Activated CD4-positive, alpha-beta T cell treated with anti-CD3 and anti-CD28 coated beads, Interleukin-2, amount 10 ng/mL, durations not matched to agents 24 days and 14 days (primary cell): Measurements from ENCODE around the gene SPATA17. TPM values are rescaled to one million over a fixed set of nuclear protein-coding genes. Genes with fewer than 3 reads are reported as not detected.

Experiments used
- DNase-seq: peaks from one replicate; pipeline ENCODE4 v3.0.0; 2022
- H3K27ac Mint-ChIP-seq: one replicate; pipeline ENCODE4 v1.8.0; 2022; ENCODE audit warnings: mild to moderate bottlenecking, mixed read lengths
- H3K27me3 Mint-ChIP-seq: one replicate; pipeline ENCODE4 v1.8.0; 2022; ENCODE audit warnings: mixed read lengths
- H3K36me3 Mint-ChIP-seq: one replicate; pipeline ENCODE4 v1.8.0; 2022; ENCODE audit warnings: low read depth, mild to moderate bottlenecking, mixed read lengths
- H3K4me1 Mint-ChIP-seq: one replicate; pipeline ENCODE4 v1.8.0; 2021; ENCODE audit warnings: mixed read lengths
- H3K4me3 Mint-ChIP-seq: one replicate; pipeline ENCODE4 v1.8.0; 2022; ENCODE audit warnings: mild to moderate bottlenecking, moderate library complexity, mixed read lengths
- H3K9me3 Mint-ChIP-seq: one replicate; pipeline ENCODE4 v1.8.0; 2021; ENCODE audit warnings: mixed read lengths
- intact Hi-C: fragments of 100-400 bp; cut with micrococcal nuclease; formaldehyde crosslinking; loops from one replicate; pipeline ENCODE4 v1.15.1; 2023
- total RNA-seq: library from RNA; stranded (reverse); gene quantifications from 2 replicates; pipeline ENCODE4 v1.2.3, GENCODE V29; 2022

Gene SPATA17
- total RNA-seq, 1 donor from 2014 or later: not detected

GRCh38 chr1:217846733-217847132 lies 215.6 kb downstream of the SPATA17 start:
- H3K27me3 Mint-ChIP-seq: no peaks in the 10 kb centered on the region
- intact Hi-C loops: no loop called here
- no peak overlapping the region for H3K4me3 Mint-ChIP-seq
- no peaks in the 10 kb centered on the region for H3K4me1 Mint-ChIP-seq
- H3K27ac Mint-ChIP-seq: no peak overlapping the region
- no peak for DNase-seq
- no peaks in the 10 kb centered on the region for H3K9me3 Mint-ChIP-seq
- no peaks in the 10 kb centered on the region for H3K36me3 Mint-ChIP-seq

DNA sequence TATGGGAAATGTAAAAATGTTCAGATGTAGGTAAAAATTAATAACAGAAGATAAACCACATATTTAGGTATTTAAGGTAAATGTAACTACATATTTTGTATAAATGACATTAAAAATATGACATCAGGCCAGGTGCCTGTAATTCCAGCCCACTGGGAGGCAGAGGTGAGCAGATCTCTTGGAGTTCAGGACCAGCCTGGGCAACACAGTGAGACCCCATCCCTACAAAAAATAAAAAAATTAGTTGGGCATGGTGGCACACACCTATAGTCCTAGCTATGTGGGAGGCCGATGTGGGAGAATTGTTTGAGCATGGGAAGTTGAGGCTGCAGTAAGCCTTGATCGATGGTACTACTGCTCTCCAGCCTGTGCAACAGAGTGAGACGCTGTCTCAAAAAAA lies 216.5 kb downstream of the SPATA17 start:
- no peak for DNase-seq
- Mint-ChIP-seq H3K9me3 (no peaks in the 10 kb centered on the region), H3K4me3 (no peak overlapping the region), H3K27ac (no peak overlapping the region), H3K27me3 (no peaks in the 10 kb centered on the region), H3K4me1 (no peaks in the 10 kb centered on the region), H3K36me3 (no peaks in the 10 kb centered on the region)
- intact Hi-C loops: no loop called here

GRCh38 chr1:217856342-217857034 lies 225.3 kb downstream of the SPATA17 start:
- H3K27ac Mint-ChIP-seq: no peak overlapping the region
- no peaks in the 10 kb centered on the region for H3K27me3 Mint-ChIP-seq
- no peak overlapping the region for H3K4me3 Mint-ChIP-seq
- DNase-seq: no peak
- H3K36me3 Mint-ChIP-seq: no peaks in the 10 kb centered on the region
- no peaks in the 10 kb centered on the region for H3K9me3 Mint-ChIP-seq
- intact Hi-C loops: no loop called here
- H3K4me1 Mint-ChIP-seq: no peaks in the 10 kb centered on the region

GRCh38 chr1:217857061-217857460 lies 225.9 kb downstream of the SPATA17 start:
- Mint-ChIP-seq H3K9me3 (no peaks in the 10 kb centered on the region), H3K27me3 (no peaks in the 10 kb centered on the region), H3K27ac (no peak overlapping the region), H3K4me3 (no peak overlapping the region), H3K36me3 (no peaks in the 10 kb centered on the region), H3K4me1 (no peaks in the 10 kb centered on the region)
- no peak for DNase-seq
- intact Hi-C loops: no loop called here

DNA sequence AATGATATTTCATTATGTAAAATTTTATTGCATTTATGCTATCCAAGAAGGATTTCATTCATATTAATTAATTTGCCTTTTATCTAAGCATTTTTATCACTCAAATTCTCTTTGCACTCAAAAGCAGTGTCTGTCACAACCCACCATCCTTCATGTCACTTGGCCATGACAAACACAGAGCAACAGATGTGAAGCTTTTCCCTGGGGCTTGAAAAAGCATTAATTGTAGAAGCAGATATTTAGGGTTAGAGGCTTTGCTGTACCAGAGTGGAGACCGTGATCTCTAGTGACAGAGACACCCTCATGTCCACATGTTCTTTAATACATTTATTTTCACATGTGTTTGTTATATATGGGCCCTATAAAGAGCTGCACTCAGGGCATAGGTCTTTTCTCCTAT lies 230.5 kb downstream of the SPATA17 start:
- no peak for DNase-seq
- Mint-ChIP-seq H3K27ac (no peak overlapping the region), H3K36me3 (no peaks in the 10 kb centered on the region), H3K9me3 (no peaks in the 10 kb centered on the region), H3K4me3 (no peak overlapping the region), H3K4me1 (no peaks in the 10 kb centered on the region), H3K27me3 (no peaks in the 10 kb centered on the region)
- intact Hi-C loops: no loop called here

- no peaks in the 10 kb centered on the region for H3K4me1 Mint-ChIP-seq
- DNase-seq: no peak
- no peaks in the 10 kb centered on the region for H3K36me3 Mint-ChIP-seq
- no peaks in the 10 kb centered on the region for H3K27me3 Mint-ChIP-seq
- H3K9me3 Mint-ChIP-seq: no peaks in the 10 kb centered on the region
- H3K27ac Mint-ChIP-seq: no peak overlapping the region
- intact Hi-C loops: no loop called here
- H3K4me3 Mint-ChIP-seq: no peak overlapping the region
These were observed 236.4 kb downstream of the SPATA17 start for GRCh38 chr1:217867446-217867995.

DNA sequence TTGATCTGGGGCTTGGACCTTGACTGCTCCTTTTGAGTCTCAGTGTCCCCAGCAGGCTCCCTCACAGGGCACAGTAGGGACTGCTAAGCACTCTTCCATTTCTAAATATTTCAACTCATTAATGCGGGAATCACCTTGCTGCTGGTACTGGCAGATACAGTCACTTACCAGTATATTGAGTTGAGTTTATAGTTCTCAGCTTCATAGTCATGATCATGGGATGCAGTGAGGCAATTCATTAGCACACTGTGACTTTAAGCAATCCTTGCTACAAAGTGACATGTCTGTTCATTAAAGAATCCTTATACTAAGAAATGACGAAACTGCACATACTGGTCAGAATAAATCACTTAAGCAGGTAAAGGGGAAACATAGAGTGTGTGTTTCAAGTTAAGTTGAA lies 240.8 kb downstream of the SPATA17 start:
- no peak overlapping the region for H3K4me3 Mint-ChIP-seq
- H3K27me3 Mint-ChIP-seq: no peaks in the 10 kb centered on the region
- intact Hi-C loops: no loop called here
- H3K36me3 Mint-ChIP-seq: no peaks in the 10 kb centered on the region
- no peaks in the 10 kb centered on the region for H3K9me3 Mint-ChIP-seq
- H3K4me1 Mint-ChIP-seq: no peaks in the 10 kb centered on the region
- DNase-seq: no peak
- no peak overlapping the region for H3K27ac Mint-ChIP-seq

- H3K4me1 Mint-ChIP-seq: no peaks in the 10 kb centered on the region
- no peak overlapping the region for H3K27ac Mint-ChIP-seq
- no peaks in the 10 kb centered on the region for H3K9me3 Mint-ChIP-seq
- intact Hi-C loops: no loop called here
- no peaks in the 10 kb centered on the region for H3K27me3 Mint-ChIP-seq
- no peak for DNase-seq
- H3K36me3 Mint-ChIP-seq: no peaks in the 10 kb centered on the region
- no peak overlapping the region for H3K4me3 Mint-ChIP-seq
These were observed 244.1 kb downstream of the SPATA17 start for GRCh38 chr1:217875229-217875628.

DNA sequence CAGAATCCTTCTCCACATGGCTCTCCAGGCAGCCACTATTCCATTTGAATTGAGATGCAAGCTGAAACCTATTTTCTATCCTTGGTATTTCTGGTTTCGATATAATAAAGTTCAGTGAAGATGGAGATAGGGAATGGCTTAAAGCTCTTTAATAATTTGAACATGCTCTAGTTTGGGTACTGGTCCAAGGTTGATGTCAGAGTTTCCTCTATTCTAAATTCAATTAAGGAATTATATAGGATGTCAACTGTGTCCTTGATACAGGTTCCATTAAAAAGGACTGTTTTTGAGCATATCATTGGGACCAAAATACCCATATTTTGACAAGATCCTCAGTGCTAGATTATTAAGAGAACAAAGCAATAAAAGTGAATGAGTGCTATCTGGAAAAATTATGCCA lies 245.3 kb downstream of the SPATA17 start:
- Mint-ChIP-seq H3K9me3 (peaks cover 3% of the 10 kb centered on the region), H3K36me3 (no peaks in the 10 kb centered on the region), H3K4me3 (no peak overlapping the region), H3K27ac (no peak overlapping the region), H3K4me1 (no peaks in the 10 kb centered on the region), H3K27me3 (no peaks in the 10 kb centered on the region)
- DNase-seq: no peak
- intact Hi-C loops: no loop called here

DNA sequence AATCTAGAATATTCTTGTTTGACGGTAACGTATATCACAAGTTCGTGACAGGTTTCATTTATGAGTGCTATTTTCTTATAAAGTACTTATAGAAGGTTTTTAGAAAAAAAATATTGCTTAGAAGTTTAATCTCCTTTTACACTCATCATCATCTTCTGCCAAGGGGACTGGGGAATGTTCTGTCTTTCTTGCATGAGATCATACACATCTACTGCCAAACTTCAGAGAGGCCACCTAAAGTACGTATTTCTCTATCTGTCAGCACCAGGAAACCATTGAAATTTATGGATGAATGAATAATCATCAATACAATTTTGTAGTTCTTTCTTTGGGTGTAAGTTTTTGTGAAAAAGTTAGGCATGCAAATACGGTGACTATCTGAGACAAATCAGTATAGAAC lies 245.8 kb downstream of the SPATA17 start:
- Mint-ChIP-seq H3K4me1 (no peaks in the 10 kb centered on the region), H3K36me3 (no peaks in the 10 kb centered on the region), H3K9me3 (peaks cover 4% of the 10 kb centered on the region), H3K27me3 (no peaks in the 10 kb centered on the region), H3K4me3 (no peak overlapping the region), H3K27ac (no peak overlapping the region)
- intact Hi-C loops: no loop called here
- DNase-seq: no peak

DNA sequence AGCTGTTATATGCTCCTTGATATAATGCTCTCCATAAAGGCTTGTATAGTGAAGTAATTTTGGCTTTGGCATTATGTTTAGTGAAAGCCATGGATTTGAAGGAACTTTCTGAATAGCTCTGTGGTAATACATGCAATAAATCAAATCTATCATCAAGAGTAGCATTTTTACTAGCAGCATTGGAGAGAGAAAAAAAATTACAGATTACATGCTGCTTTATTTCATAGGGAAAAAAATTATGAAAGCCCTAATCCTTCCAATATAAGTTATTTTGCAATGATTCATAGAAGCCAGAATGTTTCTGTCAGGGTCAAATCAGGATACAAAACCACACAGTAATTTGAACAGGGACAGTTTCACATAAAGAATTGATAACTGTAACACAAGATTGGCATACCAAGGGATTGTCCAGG lies 250.0 kb downstream of the SPATA17 start:
- Mint-ChIP-seq H3K27me3 (no peaks in the 10 kb centered on the region), H3K4me1 (no peaks in the 10 kb centered on the region), H3K9me3 (peaks cover 4% of the 10 kb centered on the region), H3K27ac (no peak overlapping the region), H3K4me3 (no peak overlapping the region), H3K36me3 (no peaks in the 10 kb centered on the region)
- no peak for DNase-seq
- intact Hi-C loops: no loop called here

DNA sequence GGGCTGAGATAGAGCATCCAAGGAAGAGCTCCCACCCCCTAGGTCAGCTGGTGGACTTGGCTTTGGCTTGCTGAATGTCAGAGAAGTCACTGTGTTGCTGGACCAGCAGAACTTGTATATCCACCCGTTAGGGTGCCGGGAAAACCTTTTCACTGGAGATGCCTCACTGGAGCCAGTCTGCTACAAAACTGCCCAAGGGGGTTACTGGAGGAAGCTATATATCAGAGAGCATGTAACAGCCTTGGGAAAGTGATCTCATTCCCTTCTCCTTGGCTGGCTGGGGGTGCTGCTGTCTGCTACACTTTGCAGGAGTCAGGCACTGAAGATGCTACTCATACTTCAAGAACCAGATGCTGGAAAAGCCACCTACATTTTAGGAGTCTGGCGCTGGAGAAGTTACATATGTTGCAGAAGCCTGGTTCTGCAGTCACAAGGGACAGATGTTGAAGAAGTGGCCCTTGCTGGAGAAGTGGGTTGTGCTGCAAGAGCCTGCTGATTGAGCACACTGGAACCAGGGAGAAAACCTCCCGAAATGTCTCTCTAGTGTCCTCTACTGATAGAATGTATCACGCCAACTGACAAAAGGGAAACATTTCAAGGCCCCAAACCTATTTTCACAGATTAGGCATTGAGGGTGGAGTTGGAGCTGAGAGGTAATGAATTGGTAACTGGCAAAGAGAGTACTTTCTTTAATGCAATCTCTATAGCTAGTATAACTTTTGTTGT lies 250.6 kb downstream of the SPATA17 start:
- Mint-ChIP-seq H3K4me3 (no peak overlapping the region), H3K4me1 (no peaks in the 10 kb centered on the region), H3K9me3 (peaks cover 4% of the 10 kb centered on the region), H3K27me3 (no peaks in the 10 kb centered on the region), H3K36me3 (no peaks in the 10 kb centered on the region), H3K27ac (no peak overlapping the region)
- intact Hi-C loops: no loop called here
- no peak for DNase-seq

DNA sequence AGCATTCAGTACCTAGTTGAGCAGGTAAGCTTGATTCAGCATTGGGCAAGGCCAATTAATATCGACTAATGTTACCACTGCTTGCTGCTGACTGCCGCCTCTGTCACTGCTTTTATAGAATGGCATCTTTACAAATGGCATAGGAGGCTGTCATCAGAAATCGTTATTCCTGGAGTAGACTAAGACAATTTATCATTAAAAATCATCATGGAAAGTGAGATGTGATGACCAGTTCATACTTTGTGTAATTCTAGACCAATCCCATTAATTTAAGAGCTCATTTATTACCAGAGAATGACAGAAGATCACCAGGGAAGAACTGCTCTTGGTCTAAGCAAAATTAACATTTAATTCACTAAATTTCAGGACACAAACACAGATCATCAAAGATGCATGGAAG lies 254.0 kb downstream of the SPATA17 start:
- H3K36me3 Mint-ChIP-seq: no peaks in the 10 kb centered on the region
- H3K27ac Mint-ChIP-seq: no peak overlapping the region
- no peaks in the 10 kb centered on the region for H3K27me3 Mint-ChIP-seq
- no peak overlapping the region for H3K4me3 Mint-ChIP-seq
- peaks cover 4% of the 10 kb centered on the region for H3K9me3 Mint-ChIP-seq
- DNase-seq: no peak
- H3K4me1 Mint-ChIP-seq: no peaks in the 10 kb centered on the region
- intact Hi-C loops: no loop called here

- no peak overlapping the region for H3K27ac Mint-ChIP-seq
- no peak overlapping the region for H3K4me3 Mint-ChIP-seq
- intact Hi-C loops: no loop called here
- no peaks in the 10 kb centered on the region for H3K36me3 Mint-ChIP-seq
- H3K9me3 Mint-ChIP-seq: no peaks in the 10 kb centered on the region
- DNase-seq: no peak
- no peaks in the 10 kb centered on the region for H3K27me3 Mint-ChIP-seq
- H3K4me1 Mint-ChIP-seq: no peaks in the 10 kb centered on the region
These were observed 257.2 kb downstream of the SPATA17 start for GRCh38 chr1:217888328-217888727.
